ENCODE measurements around the gene RAB11FIP5.

The RAB11FIP5 gene

DNA sequence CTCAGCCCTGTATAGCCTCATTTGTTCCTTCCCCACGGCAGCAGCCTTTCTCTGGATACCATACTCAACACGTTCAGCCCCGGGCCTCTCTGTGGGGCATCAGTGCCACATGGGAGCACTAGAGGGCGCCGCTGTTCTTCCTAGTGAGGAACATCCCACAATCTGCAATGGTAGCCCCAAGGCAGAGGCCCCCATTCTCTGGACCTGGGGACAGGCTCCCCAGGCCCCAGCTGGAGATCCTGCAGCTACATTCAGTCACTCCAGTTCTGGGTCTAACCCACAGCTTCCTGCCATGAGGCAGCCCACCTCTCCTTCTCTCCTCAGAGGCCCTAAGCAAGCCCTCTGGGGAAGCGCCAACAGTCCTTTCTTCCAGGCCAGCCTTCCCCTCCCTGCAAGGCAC, 27.1 kb downstream of the RAB11FIP5 start:
- peak; percentile 55 to 67 for DNase-seq

DNA sequence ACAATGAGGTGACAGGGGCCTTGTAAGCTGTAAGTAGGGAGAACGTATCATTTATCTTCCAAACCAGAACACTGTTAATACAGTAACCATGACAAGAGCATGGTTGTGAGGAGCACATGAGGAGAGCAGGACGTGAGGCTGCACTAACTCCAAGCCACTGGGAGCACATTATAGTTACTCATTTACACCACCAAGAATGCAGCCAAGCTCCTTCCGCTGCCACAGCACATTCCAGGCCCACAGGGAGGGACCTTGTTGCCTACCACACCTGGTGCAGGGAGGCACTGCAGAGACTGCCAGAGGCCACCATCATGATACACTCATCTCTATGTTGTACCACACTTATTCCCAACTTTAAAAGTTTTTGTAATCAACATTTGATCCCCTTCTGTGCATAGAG, 27.8 kb downstream of the RAB11FIP5 start:
- DNase-seq: no peak

DNA sequence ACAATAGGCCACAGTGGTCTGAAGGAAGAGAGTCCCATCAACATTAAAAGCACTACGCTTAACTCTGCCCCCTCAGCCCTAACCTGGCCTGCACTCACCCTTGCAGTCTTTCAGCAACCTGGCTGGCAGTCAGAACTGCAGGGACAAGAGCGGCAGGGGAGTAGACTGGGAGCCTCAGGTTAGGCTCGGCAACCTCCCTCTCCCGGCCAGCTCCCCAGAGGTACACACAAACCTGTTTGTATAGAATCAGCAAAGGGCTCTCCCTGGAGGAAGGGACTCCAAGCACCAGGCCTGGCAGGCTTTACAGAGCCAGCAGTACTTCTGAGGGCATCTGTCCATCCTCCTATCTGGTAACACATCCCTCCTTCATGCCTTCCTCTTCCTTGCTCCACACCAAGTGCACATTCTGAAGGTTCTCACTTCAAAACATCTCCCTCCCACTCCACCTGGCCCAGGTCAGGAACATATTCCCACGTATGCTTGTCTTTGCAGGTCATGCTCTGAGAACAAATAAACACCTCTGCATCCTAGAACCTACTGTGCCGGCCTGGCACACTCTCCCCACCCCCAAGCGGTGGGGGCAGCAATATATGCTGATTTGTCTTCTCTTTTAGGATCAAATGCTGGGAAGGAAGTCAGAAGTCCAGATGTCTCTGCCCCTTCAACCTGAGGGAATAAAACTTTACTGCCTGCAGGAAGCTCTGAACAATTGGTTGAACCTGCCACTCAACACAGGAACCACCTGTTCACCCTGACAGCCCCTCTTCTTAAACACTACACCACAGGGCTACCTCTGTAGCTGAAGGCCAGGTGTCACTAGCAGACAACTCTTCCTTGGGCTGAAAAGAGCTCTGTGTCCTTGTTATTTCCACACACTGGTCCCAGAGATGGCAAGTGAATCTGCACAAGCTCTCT, 28.6 kb downstream of the RAB11FIP5 start:
- DNase-seq: no peak

DNA sequence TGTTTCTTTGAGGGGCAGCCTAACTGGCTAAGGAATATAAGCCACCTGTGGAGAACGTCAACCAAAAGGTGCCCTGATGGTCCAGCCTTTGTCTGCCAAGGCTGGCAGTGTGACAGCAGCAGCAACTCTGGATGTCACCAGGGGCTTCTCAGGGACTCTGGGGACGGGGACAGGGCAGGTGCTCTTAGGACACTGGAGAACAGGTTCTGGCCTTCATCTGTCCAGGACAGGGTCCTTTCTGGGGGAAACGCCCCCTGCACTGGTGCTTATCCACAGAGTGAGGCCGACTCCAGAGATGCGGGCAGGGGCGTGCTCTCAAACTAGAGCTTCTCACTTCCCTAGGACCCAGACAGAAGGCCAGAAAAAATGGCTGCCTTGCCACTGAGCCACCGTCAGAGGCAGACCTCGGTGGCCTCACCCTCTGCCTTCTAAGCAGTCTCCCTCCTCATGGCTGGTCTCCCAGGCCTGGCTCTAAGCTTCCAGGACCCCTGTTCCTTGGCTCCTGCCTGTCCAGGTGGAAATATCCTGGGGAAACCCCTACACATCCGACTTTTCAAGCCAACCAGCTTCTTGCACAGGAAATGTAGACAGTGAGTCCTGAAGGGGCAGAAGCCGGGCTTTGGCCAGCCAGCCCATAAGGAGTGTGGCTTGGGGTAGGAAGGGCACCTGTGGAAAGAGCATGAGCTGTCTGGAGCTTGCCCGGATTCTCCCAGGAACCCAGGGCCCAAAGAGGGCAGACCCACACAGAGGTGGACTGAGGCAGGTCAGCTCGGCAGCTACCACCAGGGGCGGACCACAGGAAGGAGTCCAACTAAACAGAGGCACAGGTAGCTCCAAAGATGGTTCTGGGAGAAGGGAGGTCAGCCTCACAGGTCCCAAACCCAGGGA, 30.0 kb downstream of the RAB11FIP5 start:
- DNase-seq: no peak

DNA sequence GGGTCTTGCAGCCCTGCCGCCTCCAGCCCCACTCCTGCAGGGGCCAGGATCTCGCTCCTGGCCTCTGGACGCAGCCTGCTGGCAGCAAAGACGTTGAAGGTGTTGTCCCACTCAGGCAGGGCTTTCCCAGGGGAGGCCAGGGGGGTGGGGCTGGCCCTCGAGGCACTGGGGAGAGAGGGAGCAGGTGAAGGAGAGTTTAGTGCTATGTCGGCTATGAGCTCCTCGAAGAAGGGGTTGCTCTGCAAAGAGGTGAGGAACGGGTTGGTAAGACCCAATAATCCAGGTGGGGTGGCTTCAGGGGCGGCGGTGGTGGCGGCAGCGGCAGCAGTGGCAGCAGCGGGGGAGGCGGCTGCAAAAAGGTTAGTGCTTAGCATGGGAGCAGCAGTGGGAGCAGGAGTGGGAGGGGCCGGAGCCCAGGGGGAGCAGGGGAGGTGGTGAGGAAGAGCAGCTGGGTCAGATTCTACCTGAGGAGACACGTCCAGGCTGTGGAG, 31.5 kb downstream of the RAB11FIP5 start:
- DNase-seq: no peak

DNA sequence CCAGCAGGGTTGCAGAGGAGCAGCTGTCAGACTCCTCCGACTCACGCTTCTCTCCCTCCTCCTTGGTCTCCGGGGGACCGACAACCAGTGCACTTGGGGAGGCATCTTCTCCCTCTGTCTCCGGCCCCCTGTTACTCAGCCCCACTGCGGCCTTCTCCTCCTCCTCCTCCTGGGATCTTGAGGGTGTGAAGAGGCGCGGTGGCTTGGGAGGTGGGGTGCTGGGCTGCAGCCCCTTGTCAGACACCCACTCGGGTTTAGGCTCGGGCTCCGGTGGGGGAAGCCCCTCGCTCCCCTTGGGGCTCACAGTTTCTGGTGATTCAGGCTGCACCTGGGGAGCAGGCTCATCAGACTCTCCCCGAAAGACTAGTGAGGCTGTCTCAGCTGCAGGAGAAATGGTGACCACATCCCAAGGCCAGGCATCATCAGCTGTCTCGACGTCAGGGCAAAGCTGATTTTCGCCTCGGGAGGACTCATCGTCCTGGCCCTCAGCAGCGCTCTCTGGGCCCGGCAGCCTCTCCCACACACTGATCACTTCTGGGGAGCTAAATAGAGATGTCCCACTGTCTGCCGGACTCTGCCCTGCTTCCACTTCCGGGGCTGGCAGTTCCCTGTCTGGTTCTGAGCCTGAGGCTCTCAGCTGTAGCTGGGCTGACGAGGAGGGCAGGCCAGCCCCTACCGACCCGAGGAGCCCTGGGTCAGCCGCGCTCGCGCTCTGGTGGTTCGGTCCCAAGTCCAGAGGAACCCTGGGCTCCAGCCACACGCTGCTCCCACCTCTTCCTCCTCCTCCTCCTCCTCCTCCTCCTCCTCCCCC, 32.2 kb downstream of the RAB11FIP5 start:
- DNase-seq: no peak

DNA sequence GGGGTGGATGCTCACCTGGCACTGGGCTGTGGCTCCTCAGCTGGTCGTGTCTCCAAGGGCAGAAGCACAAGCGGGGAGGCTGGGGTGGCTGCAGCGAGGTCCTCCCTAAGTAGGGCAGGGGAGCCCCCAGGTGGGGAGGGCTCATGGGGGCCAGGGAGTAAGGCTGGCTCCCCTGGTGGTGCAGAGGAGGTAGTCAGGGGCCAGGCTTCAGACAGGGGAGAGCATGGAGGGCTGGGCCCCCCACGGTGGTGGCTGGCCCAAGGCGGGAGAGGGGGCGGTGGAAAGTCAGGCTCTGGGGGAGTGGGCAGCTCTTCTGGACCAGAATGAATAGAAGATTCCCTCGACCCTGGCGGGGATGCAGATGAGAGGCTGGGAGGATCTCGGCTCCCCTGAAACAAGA, 33.1 kb downstream of the RAB11FIP5 start:
- no peak for DNase-seq

DNA sequence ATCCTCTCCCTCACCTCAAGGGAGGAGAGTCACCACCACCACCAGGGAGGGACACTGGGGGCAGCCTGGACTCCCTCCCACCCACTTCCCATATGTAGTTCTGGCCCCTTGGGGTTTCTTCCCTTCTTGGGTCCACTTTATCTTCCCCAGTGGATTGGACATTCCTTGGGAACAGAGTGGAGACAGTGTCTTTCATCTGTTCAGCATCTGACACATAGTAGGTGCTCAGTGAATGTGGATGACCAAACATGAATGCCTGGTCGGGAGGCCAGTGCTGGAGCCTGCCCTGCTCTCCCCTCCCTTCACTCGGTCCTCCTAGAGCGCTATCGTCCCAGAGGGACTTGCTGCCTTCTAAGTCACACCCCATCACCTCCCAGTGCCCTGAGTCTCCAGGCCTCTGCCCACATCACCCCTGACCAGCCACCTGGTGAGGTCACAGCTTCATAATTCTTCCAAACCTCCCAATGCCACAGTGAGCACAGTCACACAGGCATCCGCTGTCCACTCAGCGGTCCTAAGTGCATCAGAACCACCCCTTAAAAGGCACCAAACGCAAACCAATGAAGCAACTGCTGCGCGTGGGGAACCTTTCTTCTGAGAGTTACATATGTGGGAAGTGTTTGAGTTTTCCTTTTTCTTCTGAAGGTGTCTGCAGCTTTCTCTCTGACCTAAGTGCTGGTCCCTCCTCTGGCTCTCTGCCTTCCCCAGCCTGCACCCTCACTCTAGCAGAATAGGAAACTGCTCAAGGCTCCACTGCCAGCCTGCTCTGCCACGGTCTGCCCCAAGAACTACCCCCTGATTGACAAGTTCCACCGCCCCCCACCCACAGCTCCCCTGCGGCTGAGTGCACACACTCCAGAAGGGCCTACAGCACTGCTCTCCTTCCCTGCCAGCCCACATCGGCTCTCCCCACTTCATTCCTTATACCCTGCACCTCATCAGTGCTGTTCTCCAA, 34.0 kb downstream of the RAB11FIP5 start:
- no peak for DNase-seq

DNA sequence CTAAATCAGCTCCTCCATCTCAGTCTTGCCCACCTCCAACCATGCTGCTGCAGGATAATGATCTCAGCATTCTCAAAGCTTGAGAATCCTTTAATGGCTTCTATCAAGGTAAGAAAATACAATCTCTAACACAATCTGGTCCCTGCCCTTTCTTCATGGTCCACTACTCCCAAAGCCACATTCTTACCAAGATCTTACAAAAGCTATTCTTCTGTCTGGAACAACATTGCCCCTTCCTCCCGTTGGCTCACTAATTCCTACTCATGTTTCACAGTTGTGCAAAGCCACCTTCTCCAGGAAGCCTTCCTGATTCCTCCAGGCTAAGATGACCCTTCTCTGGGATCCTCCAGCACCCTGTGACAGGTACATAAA, 35.3 kb downstream of the RAB11FIP5 start:
- DNase-seq: no peak

DNA sequence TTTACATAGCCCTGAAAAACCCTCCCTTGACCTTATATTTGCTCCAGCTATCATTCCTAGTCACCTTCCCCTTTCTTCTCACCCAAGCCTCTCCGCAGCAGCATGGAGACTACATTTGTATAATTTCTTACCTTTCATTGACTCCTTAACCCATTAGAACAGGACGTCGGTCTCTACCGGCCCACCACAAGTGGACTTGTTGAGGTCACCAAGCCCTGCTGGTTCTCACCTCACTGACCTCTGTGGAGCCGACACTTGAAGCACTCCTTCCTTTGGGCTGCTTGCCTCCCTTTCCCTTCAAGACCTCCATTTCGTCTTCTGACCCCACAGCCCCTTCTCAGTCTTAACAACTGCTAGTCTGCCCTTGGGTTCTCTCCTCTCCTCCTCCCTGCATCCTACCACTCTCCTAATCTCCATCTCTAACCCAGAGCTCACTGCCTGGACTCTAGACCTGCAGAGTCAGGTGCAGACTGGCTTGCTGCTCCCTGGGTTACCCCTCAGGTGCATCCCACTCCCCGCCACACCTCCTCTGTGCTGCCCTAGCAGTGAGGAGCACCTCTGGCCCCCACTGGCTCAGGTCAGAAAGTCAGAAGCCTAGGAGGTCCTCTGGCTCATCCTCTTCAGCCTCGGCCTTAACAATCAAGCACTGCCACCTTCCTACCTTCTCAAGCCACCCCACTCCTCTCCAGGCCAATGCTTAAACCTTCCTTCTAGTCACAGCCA, 35.9 kb downstream of the RAB11FIP5 start:
- no peak for DNase-seq

DNA sequence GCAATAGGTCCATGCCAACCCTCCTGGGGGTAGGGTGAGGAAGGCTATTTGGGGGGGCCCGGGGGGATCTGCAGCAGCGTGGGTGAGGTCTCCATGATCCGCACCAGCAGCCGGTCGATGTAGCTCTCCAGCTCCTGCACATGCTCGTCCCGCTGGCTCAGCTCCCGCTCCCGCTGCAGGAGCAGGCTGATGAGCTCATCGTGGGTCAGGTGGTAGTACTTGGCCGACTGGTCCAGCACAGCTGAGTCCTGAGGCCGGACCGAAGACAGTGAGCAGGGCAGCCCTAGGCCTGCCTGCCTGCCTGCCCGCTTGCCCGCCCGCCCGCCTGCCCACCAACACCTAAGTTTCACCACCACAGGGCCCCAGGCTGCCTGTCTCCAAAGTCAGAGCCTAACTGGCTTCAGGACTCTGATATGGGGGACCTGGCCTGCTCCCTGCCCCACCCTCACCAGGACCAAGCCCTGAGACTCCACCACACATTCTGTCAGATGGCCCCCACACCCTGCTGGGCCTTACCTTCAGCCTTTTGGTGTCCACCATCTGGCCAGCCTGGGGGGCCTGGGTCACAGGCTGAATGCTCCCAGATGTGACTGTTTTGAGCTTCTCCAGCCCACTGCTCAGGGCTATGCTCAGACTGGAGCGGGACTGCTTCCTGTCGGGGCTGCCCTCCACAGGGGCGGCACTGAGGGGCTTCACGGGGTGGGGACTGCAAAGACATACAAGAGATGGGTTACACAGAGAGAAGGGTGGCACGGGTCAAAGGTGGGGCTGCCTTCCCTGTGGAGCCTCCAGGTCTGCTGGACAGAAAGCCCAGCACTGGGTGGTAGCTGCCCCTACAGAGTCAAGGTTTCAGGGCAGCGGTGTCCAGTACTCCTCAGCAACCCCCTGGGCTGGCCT, 37.0 kb downstream of the RAB11FIP5 start:
- no peak for DNase-seq

DNA sequence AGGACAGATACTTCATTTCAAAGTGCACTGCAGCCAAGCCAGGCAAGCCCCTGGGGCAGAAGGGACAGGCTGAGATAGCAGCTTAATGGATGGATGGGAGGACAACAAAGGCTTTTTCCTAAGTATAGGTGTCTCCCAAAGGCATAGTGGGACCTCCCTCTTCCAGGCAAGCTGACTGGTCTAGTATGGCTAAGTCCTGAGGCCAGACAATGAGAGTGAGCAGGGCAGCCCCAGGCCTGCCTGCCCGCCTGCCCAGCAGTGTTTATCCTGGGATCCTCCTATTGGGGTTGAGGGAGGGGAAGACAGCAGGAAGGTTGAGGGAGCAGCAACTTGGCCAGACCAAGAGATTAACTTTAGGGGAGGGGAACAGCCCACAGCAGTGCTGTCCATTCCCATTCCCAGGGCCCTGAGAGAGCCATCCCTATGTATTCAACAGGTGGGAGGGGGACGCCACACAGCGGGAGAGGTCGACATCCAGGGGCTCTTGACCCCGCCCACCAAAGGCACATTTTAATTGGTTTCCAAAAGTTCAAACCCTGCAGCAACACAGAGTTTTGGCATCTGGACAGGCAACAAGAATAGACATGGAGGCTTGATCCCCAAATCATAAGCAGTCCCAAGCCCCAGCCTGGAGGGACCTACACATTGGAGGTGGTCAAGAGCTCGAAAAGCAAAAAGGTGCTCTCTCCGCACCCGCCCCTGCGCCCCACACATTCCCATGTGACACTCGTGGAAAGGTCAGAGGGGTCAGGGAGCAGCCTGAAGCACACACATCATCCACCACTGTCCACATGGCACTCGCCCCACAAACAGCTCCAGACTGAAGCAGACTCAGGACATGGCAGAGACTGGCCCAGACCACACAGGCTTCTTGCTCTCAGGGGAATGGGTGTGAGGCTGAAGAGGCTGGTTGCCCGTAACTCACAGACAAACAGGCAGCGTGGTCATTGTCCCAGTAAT, 38.4 kb downstream of the RAB11FIP5 start:
- no peak for DNase-seq

DNA sequence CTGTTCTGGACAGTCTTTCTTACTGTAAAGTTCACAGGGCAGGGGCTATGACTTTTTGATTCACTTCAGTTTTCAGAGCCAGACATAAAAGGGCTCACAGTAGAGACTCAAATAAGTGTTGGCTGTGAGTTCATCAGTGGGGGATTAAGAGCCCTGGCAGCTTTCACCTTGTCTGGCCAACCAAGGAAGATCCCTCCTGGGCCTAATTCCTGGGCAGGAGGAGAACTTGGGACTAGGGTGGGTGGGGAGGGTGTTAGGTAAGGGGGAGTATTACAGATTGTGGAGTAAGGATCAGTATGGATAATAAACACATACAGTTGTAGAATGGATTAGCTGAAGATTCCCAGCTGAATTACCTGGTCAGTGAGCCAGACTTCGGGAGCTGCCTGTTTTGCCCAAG, 40.3 kb downstream of the RAB11FIP5 start:
- DNase-seq: no peak

DNA sequence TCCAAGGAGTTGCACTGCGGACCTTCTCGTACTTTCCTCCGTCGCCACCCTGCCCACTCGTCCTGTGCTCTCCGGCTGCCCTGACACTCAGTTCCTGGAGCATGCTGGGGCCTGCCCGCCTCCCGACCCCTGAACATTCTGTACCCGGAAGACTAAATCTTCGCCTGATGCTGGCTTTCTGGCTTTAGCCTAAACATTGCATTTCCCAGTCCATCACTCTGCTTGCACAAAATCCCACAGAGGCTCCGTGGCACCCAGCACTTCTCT, 40.7 kb downstream of the RAB11FIP5 start:
- no peak for DNase-seq

DNA sequence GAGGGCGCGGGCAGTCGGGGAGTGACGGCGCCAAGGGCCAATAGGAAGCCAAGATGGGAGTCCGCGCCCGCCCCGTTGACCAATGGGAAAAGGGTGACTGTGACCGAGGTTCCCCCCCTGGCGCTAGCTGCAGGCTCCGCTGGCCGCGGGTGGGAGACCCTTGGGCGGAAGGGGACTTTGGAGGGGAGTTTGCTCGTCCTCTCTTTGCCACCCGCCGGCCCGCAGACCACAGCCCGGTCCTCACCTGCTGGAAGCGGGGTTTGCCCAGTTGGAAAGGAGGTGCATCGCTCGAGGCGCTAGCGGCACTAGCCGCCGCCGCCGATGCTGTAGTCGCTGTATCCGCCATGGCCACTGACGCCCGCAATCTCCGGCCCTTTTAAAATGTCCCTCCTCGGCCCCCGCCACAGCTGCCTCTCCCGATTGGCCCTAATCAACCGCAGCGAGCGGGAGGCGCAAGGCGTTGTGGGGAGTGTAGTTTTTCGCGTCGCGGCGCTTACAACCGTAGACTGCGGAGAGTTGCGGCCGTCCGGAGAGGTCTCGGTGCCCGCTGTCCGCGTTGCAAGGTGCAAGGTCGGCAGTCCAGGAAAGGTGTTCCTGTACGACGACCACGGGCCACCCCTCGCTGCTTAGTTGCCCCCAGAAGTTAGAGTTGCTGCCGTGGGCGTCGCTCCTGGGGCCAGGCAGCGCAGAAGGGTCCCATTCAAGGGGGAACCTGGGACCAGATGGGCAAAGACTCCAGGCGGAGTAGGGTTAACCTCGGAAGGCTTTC, 41.2 kb downstream of the RAB11FIP5 start, which contains the start of gene SFXN5:
Gene SFXN5, minus strand, starts transcription at position 353 of the 769 bp plus-strand sequence. Its CDS starts 7 bp downstream, at position 346.
- peak; percentile 91 to 92 for DNase-seq

DNA sequence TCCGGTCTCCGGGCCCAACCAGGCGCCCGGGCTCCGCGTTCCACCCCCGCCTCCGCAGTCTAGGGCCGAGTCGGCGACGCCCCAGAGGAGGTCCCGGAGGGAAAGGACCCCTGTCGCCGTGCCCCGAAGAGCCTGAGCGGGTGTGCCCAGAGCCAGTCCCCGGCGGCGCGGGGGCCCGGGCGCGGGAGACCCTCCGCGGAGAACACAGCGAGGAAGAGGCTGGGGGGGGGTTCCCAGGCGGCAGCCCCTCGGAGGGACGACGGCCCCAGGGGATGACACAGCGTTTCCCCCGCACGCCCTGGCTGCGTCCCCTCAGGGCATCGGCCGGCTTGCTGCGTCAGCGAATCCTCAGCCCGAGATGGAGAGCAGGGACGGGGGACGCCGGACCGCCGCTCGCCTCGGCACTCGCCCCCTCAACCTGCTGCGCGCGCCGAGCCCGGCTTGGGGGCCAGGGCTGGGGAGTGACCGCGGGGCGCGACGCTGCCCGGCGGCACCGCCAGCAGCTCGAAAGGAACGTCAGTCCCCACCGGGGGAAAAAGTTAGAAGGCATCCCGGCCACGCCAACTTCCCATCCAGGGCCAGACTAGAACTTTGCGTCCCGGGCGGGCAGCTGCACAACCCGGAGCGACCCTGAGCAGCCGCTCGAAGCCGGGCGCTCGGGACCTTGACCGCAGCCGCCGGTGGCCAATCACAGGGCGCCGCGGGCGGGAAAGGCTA, 41.9 kb downstream of the RAB11FIP5 start:
- no peak for DNase-seq
